HG02885 (cell line): Measurements from ENCODE around the gene DENND5B.
"Not testable (repeated sequence)": the region's sequence is repeated elsewhere in the genome, so short reads cannot be mapped to it uniquely, and the experiment has no call there.

Source experiments
- ATAC-seq: cut with Tn5 transposase; IDR thresholded peaks from one replicate; pipeline ENCODE4 v1.9.1; 2021; ENCODE audit warnings: mild to moderate bottlenecking; ENCODE audit not compliant: unreplicated experiment, poor library complexity

Gene DENND5B

GRCh38 chr12:31478898-31479297 is 112.0 kb downstream of the DENND5B start:
- no peak for ATAC-seq

- ATAC-seq, result no peak
These were observed 112.5 kb downstream of the DENND5B start for GRCh38 chr12:31478425-31478824.

GRCh38 chr12:31477687-31478086 is 113.2 kb downstream of the DENND5B start:
- peak; percentile 74 for ATAC-seq

- ATAC-seq, result no peak
These were observed 114.5 kb downstream of the DENND5B start for GRCh38 chr12:31476437-31476836.

GRCh38 chr12:31475610-31476009 is 115.3 kb downstream of the DENND5B start:
- ATAC-seq, result not testable (repeated sequence)

GRCh38 chr12:31474751-31475150 is 116.2 kb downstream of the DENND5B start:
- no peak for ATAC-seq

- no peak for ATAC-seq
These were observed 119.1 kb downstream of the DENND5B start for GRCh38 chr12:31471823-31472222.

GRCh38 chr12:31471051-31471450 is 119.9 kb downstream of the DENND5B start:
- ATAC-seq, result no peak

GRCh38 chr12:31470459-31470858 is 120.5 kb downstream of the DENND5B start:
- no peak for ATAC-seq

- ATAC-seq, result no peak
These were observed 124.2 kb downstream of the DENND5B start for GRCh38 chr12:31466768-31467167.

- ATAC-seq, result no peak
These were observed 125.9 kb downstream of the DENND5B start for GRCh38 chr12:31465002-31465401.

GRCh38 chr12:31460024-31460423 is 130.9 kb downstream of the DENND5B start:
- ATAC-seq, result no peak

GRCh38 chr12:31456562-31456961 is 134.4 kb downstream of the DENND5B start:
- ATAC-seq, result no peak

GRCh38 chr12:31444736-31445135 is 146.2 kb downstream of the DENND5B start:
- ATAC-seq, result no peak

GRCh38 chr12:31440586-31440985 is 150.3 kb downstream of the DENND5B start:
- ATAC-seq, result no peak

- ATAC-seq, result no peak
These were observed 150.8 kb downstream of the DENND5B start for GRCh38 chr12:31440134-31440533.

GRCh38 chr12:31431721-31432240 is 159.2 kb downstream of the DENND5B start:
- no peak for ATAC-seq

GRCh38 chr12:31423405-31423804 is 167.5 kb downstream of the DENND5B start:
- no peak for ATAC-seq

GRCh38 chr12:31412292-31412801 is 178.6 kb downstream of the DENND5B start:
- no peak for ATAC-seq

GRCh38 chr12:31408763-31409162 is 182.2 kb downstream of the DENND5B start:
- no peak for ATAC-seq

- peak; percentile 30 for ATAC-seq
These were observed 183.4 kb downstream of the DENND5B start for GRCh38 chr12:31407562-31407961.

GRCh38 chr12:31406345-31406744 is 184.6 kb downstream of the DENND5B start:
- ATAC-seq, result peak; percentile 72

GRCh38 chr12:31405021-31405420 is 185.9 kb downstream of the DENND5B start:
- ATAC-seq, result no peak
